ENCODE measurements around the gene TMEM89.

The TMEM89 gene

DNA sequence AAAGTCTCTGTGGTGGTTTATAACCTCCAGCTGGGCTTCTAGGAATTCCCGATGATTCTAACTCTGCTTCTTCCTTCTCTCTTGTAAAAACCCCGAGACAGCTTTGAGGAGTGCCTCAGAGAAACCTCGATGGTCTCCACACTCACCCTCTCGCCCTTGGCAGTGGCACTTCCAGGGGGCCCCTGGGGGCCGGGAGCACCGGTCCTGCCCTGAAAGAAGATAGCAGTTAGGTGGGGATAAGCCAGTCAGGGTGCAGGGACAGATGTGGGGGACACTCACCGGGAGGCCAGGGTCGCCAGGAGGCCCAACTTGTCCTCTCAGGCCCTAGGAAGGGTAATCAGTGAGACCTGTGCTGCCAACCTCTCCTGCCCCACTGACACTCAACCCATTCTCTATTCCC lies 36.2 kb downstream of the TMEM89 start:
- DNase-seq = no peak

DNA sequence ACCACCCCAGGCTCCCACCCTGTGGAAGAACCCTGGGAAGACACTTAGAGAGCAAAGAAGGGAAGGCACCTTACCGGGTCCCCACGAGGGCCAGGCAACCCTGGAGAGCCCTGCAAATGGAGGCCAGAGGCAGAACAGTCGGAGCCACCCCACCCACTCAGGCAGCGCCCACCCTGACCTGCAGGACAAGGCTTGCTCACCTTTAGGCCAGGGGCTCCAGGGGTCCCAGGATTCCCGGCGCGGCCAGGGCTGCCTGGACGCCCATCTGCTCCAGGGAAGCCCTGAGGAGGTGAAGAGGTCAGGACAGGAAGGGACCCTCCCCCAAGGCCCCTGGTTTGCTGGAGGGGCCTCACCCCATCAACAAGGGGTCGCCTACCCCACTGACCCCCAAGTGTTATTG lies 36.7 kb downstream of the TMEM89 start:
- DNase-seq = no peak

DNA sequence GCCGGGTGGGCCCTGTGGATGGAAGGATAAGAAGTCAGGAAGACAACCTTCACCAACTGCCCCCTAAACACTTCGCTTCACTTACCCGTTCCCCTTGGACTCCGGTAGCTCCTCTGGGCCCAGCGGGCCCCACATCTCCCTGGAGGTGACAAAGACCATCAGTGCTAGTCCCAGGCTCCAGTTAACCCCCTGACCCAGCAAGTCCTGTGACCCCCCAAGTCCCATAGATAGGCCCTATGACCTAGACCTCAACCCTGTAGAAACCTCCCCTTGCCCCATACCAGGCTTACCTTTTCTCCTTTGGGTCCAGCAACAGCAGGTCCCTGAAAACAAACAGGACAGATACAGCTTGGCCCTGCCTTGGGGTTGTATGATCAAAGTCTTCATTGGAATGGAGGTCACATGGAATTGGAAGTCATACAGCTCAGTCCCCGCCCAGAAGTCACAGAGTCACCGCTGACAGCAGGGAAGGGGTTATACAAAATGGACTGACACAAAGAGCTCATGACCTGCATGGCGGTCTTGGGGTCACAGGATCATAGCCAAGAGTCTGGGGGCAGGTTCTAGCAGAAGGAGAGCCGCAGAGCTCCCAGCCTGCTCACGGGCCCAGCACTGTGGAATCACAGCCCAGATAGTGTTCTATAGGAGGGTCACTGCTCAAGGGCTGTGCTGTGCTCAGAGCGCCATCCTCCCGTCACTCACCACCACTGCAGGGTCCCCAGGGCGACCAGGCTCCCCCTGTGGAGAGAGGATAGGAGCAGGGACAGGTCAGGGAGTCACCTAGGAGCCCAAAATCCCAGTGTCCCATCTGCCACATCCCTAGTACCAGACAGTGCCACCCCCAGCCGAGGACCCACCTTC lies 39.7 kb downstream of the TMEM89 start:
- DNase-seq = no peak

DNA sequence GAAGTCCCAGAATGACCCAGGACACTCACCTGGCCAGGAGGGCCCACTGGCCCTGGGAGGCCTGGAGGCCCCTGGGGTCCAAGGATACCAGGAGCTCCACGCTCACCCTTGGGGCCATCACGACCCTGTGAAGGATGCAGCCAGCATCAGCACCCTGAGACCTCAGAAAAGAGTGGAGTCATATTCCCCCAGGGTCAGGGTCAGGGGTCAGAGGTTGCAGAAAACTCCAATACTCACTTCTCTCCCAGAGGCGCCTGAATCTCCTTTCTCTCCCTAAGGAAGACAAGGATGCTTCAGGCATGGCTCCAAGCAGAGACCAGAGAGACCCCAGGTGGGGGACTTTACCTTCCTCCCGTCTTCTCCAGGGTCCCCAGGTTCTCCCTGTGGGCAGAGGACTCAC lies 44.9 kb downstream of the TMEM89 start:
- no peak for DNase-seq

DNA sequence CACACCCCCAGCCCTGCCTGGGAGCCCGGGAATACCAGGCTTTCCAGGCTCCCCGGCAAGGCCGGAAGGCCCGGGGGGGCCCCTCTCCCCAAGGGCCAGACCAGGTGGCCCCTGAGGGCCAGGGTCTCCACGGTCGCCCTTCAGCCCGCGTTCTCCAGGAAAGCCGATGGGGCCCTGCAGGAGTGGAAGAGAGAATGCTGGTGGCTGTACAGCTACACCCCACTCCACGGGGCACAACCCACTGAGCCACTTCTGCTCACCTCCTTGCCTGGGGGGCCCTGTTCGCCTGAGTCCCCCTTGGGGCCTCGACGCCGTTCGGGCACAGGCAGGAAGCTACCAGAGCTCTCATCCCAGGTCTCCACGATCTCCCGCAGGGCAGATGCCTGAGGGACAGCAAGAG lies 46.2 kb downstream of the TMEM89 start:
- no peak for DNase-seq

DNA sequence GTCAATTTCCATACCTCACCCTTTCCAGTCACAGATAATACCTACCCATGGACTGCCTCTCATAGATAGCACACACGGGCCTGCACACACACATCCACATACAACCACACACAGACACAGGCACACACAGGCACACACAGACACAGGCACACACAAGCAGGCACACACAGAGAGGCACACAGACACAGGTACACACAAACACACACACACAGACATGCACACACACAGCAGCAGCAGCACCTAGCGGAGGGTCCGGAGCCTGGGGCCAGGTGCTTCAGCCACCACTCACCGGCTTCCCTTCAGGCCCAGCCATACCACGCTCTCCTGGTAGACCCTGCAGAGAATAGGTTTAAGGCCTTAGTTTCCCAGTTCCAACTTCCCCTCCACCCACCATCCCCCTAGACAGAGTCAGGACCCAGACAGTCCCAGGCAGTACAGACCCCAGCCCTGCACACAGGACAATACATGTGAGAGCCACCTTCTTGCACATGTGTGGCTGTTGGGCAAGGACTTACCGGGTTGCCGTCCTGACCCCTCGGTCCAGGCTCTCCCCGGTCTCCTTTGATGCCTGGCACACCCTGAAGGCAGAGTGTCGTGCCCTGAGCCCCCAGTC lies 47.5 kb downstream of the TMEM89 start:
- DNase-seq = no peak

DNA sequence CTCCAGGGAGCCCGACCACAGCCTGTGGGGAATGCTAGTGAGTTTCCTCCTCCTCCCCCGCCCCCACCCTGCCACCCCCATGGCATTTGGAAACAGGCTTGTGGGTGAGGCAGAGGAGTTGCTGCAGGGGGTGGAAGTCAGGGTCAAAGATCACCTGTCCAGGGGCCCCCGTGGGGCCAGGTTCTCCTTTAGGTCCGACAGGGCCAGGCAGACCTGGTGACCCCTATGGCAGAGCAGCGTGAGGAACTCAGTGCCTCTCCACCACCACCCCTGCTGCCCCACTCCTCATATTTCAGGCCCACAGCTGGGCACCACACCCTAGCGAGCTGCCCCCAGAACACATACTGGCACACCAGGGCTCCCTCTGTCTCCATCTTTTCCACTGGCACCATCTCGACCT lies 49.1 kb downstream of the TMEM89 start:
- no peak for DNase-seq

DNA sequence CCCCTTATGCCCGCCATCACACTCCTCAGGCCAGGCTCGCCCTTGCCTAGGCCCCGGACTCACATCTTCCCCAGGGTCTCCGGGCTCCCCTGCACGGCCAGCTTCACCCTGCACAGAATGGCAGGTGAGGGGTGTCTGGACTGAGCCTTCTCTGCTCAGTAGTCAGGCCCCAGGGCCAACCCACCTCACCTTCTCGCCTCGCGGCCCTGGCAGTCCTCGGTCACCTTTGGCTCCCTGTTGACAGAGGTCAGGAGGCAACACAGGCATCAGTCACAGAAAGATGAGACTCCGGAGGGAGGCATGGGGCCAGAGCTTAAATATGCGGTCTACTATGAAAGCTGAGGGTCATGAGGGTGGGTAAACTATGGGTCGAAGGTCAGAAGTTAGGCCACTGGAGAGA lies 49.6 kb downstream of the TMEM89 start:
- no peak for DNase-seq
